Measurements from ENCODE around the gene ZNF180. TPM values are rescaled to one million over a fixed set of nuclear protein-coding genes. Genes with fewer than 3 reads are reported as not detected.
A peak's percentile ranks its signal among the peaks of the same experiment; 100 is the strongest.

Gene ZNF180
- total RNA-seq, 4 donors from 2014 or later, result 12.9 to 38.9 (median 15.7) TPM

GRCh38 chr19:44455100-44455499, 45.2 kb downstream of the ZNF180 start:
- TF ChIP-seq EP300 (IDR thresholded peaks at IDR 0.05), result no peak
- TF ChIP-seq CTCF (IDR thresholded peaks at IDR 0.05), result no peak
- TF ChIP-seq POLR2A (IDR thresholded peaks at IDR 0.05), result no peak

GRCh38 chr19:44452367-44452766, 48.0 kb downstream of the ZNF180 start:
- 91 to 94% methylated on average over 4 of the region's 4 CpGs for WGBS, 2 donors
- TF ChIP-seq CTCF (IDR thresholded peaks at IDR 0.05), result no peak
- no peak for TF ChIP-seq POLR2A (IDR thresholded peaks at IDR 0.05)
- peaks cover 0 to 97% (median 0%) of the 10 kb centered on the region in 4 donors for H3K9me3 ChIP-seq
- no peak overlapping the region for H3K4me3 ChIP-seq
- DNase-seq (ENCODE audit: low spot score in 2 of 2), result no peak
- H3K36me3 ChIP-seq, result no peaks in the 10 kb centered on the region
- H3K27me3 ChIP-seq, result no peaks in the 10 kb centered on the region
- no peak overlapping the region for H3K27ac ChIP-seq
- peaks cover 0 to 12% (median 3%) of the 10 kb centered on the region in 4 donors for H3K4me1 ChIP-seq

More at GRCh38 chr19:44455100-44455499, 45.2 kb downstream of the ZNF180 start:
- DNase-seq (ENCODE audit: low spot score in 2 of 2), result no peak
- no peak overlapping the region for H3K4me3 ChIP-seq
- H3K36me3 ChIP-seq, result no peaks in the 10 kb centered on the region
- no peaks in the 10 kb centered on the region for H3K27me3 ChIP-seq
- H3K27ac ChIP-seq, result no peak overlapping the region
- 76 to 86% methylated on average over 4 of the region's 4 CpGs for WGBS, 2 donors
- no peaks in the 10 kb centered on the region for H3K4me1 ChIP-seq
- peaks cover 0 to 99% (median 1%) of the 10 kb centered on the region in 4 donors for H3K9me3 ChIP-seq

GRCh38 chr19:44451687-44452086, 48.6 kb downstream of the ZNF180 start:
- Histone ChIP-seq H3K4me3 (no peak overlapping the region), H3K9me3 (peaks cover 0 to 96% (median under 1%) of the 10 kb centered on the region in 4 donors), H3K27me3 (no peaks in the 10 kb centered on the region), H3K27ac (no peak overlapping the region), H3K36me3 (peaks cover 0 to 2% (median 0%) of the 10 kb centered on the region in 3 donors), H3K4me1 (peaks cover 0 to 12% (median 3%) of the 10 kb centered on the region in 4 donors)
- no peak for DNase-seq (ENCODE audit: low spot score in 2 of 2)
- 88 to 89% methylated on average over 18 of the region's 18 CpGs for WGBS, 2 donors
- TF ChIP-seq POLR2A (IDR thresholded peaks at IDR 0.05) (no peak), EP300 (IDR thresholded peaks at IDR 0.05) (no peak), CTCF (IDR thresholded peaks at IDR 0.05) (no peak)

- Histone ChIP-seq H3K4me3 (peak within 1 kb of the TSS; percentile 37 to 53 (median 46)), H3K9me3 (peaks cover 0 to 97% (median 7%) of the 10 kb centered on the region in 4 donors), H3K4me1 (peaks cover 0 to 12% (median 3%) of the 10 kb centered on the region in 4 donors), H3K36me3 (peaks cover 0 to 38% (median 0%) of the 10 kb centered on the region in 3 donors), H3K27ac (peak within 1 kb of the TSS in 1 of 4 donors; percentile 28), H3K27me3 (no peaks in the 10 kb centered on the region)
- TF ChIP-seq CTCF (IDR thresholded peaks at IDR 0.05) (no peak), EP300 (IDR thresholded peaks at IDR 0.05) (peak in 1 of 2 donors; percentile 36)
- WGBS, 2 donors, result 3 to 5% methylated on average over 33 to 44 of the region's 45 CpGs
- peak; percentile 23 to 55 for DNase-seq (ENCODE audit: low spot score in 2 of 2)
Measured at GRCh38 chr19:44447916-44448674, 52.2 kb downstream of the ZNF180 start, which contains the start of gene ZNF229. ZNF229 (minus strand) TSS chr19:44448472; CDS start chr19:44442847, 5,625 bp downstream.

GRCh38 chr19:44438441-44438840, 61.9 kb downstream of the ZNF180 start:
- Histone ChIP-seq H3K27me3 (no peaks in the 10 kb centered on the region), H3K27ac (no peak overlapping the region), H3K9me3 (peaks cover 0 to 97% (median 23%) of the 10 kb centered on the region in 4 donors), H3K4me1 (no peaks in the 10 kb centered on the region), H3K4me3 (no peak overlapping the region), H3K36me3 (peaks cover 0 to 97% (median 0%) of the 10 kb centered on the region in 3 donors)
- TF ChIP-seq POLR2A (IDR thresholded peaks at IDR 0.05), result no peak
- DNase-seq (ENCODE audit: low spot score in 2 of 2), result no peak
- 96 to 97% methylated on average over 3 of the region's 3 CpGs for WGBS, 2 donors
